HG03432 (cell line): ENCODE results near the gene SERPINB3.
"Not testable (repeated sequence)": the region's sequence is repeated elsewhere in the genome, so short reads cannot be mapped to it uniquely, and the experiment has no call there.

Experiments used
- ATAC-seq: cut with Tn5 transposase; IDR thresholded peaks from one replicate; pipeline ENCODE4 v1.9.1; 2021; ENCODE audit warnings: mild to moderate bottlenecking, moderate library complexity; ENCODE audit not compliant: unreplicated experiment

The SERPINB3 gene

DNA sequence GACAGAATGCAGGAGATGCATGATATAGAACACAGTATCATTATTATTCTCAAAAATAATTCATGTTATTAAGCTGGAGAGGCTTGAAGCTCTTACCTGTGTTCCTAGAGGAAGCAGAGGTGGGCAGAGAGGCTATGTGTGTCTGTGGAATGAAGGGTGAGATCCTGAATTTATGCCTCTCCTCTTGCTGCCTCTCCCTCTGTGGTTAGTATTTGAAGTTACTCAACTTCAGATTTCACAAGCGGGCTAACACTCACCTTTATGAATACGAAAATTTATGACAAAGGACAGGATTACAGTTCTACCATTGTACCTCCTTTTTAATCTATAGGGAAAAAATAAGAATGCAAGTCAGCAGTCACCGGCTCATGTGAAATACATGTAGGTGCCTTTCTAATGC is at the start of gene SERPINB3:
SERPINB3 (minus strand) TSS at position 144 of the 400 bp plus-strand sequence. CDS start 677 bp downstream, outside the sequence.
- ATAC-seq = not testable (repeated sequence)

DNA sequence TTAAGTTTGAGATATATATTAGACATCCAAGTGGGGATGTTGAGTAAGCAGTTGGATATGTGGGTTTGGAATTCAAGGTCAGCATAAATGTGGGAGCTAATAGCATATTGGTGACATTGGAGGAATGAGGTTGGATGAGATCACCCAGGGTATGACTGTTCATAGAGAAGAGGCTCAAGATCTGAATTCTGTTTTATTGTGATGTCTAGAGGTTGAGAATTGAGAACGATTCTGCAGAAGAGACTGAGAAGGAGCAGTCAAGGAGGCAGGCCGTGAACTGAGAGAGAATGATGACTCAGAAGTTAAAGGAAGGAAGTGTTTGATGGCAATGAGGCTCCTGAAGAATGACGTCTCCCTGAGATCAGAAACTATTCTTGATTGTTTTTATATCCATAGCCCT is 47.0 kb upstream of the SERPINB3 start:
- no peak for ATAC-seq

DNA sequence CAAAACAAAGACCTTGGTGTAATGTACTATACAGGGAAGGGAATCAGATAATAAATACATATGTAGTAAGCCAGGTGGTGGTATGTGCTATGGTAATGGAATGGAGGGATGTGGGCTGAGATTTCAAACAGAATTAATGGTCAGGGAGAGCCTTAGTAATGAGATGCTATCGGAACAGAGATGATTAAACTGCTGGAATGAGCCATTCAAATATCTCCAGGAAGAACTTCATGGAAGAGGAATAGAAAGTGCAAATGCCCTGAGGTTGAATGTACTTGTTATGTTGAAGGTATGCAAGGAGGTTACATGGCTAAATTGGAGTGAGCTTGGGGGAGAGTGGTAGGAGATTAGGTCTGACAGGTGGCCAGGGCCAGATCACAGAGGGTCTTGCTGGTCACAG is 46.1 kb upstream of the SERPINB3 start:
- no peak for ATAC-seq

DNA sequence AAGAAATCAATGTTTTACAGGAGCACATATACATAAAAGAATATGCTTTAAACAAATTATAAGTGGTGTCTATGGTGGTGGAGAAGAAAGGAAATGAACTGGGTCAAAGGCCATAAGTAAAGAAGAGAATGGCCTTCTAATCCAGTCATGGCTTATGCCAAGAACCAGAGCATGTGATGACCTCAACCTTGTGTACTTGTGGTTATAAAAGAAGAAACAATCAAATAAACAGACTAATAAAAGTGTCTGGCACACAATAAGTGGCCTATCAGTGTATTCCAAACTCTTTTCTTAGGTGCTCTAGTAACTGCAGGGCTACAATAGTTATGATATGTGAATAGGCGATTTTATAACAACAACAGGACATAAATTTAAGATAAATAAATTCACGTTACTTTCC is 43.7 kb upstream of the SERPINB3 start:
- no peak for ATAC-seq

DNA sequence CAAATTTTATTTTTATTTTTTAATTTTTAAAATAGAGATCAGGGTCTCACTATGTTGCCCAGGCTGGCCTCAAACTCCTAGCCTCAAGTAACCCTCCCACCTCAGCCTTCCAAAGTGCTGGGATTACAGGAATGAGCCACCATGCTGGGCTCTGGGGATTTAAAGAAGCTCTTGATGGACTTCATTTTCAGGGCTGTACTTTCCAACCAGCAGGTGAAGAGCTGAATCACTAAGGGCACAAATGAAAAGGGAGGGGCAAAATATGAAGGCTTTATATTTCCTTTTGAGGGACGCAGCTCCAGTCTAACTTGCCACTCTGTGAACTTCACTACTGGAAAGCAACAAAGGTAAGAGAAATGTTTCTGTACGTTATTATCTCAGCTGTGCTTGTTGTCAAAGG is 41.0 kb upstream of the SERPINB3 start, which contains the start of gene SERPINB11:
SERPINB11 (plus strand) TSS at position 301 of the 400 bp plus-strand sequence. CDS start 7,234 bp downstream, outside the sequence.
- ATAC-seq = no peak

DNA sequence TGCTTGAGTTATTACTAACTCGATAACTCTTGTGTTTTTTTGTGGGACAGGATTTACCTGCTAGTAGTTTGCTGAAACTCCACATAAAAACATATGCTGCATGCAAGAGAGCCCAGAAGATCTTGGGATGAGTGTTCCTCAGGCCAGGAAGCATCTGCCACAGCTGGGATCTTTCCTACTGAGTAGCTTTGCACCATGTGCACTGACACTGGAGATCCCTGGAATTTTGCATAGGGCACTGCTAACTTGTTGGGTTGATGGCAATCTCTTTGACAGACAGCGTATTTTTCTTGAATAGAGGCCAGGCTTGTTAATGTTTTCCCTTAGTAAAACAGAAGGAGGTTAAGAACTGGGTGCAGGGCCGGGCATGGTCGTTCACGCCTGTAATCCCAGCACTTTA is 40.3 kb upstream of the SERPINB3 start:
- ATAC-seq = no peak

DNA sequence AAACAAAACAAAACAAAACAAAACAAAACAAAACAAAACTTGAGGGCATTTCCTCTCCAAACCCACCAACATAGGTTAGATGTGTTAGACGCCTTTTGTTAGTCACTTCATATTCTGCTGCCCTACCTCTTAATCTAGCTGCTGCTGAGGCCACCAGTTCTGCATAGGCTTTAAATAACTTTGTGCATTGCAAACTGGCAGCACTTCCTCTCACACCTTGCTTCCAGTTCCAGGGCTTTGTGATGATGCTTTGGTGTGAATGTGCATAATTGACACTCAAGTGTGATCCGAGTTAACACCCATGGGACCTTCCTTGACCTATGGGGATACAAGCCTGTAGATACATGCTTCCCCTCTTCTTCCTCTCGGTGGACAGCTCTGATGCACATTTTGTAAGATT is 38.8 kb upstream of the SERPINB3 start:
- no peak for ATAC-seq

DNA sequence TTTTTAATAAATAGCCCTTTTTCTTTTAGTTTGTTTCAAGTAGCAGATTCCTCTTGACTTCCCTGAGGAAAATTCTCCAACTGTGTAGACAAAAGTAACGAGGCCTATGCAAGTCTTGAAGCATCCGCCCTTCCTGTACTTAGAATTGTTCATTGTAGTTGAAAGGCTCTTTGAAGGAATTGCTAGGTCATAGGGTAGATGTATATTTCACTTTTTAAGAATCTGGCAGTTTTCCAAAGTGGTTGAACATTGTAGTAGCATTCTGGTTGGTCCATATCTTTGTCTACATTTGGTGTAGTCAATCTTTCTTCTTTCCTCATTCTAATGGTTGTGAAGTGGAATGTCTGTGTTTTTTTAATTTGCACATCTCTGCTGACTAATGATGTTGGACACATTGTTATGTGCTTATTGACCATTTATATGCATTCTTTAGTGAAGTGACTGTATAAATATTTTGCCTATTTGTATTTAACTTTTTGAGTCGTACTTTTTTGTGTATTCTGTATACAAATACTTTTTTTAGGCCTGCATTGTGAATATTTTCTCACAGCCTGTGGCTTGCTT is 35.5 kb upstream of the SERPINB3 start:
- no peak for ATAC-seq

DNA sequence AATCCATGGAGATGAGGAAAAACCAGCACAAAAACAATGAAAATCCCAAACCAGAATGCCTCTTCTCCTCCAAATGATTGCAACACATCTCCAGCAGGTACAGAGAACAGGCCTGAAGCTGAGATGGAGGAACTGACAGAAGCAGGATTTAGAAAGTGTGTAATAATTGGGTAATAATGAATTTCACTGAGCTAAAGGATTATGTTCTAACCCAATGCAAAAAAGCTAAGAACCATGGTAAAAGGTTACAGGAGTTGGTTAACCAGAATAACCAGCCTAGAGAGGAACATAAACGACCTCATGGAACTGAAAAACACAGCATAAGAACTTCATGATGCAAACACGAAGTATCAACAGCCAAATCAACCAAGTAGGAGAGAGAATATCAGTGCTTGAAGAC is 27.4 kb upstream of the SERPINB3 start:
- no peak for ATAC-seq

DNA sequence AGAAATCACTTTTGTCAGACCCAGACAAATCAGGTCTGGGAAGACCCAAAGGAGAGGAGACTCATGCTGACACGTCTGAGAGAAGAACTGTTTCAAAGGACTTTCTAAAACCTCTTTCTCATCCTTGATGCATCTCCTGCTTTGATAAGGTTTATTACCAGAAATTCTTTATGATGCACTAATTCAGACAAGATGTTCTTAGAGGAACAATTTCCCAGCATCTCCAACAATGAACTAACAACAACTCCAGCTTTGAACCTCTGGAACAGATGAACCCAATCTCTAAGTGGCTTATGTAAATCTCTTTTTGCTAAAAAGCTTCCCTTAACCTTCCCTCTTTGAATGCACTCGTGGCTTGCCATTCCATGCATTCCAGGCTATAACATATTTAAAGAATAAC is 25.2 kb upstream of the SERPINB3 start:
- no peak for ATAC-seq

DNA sequence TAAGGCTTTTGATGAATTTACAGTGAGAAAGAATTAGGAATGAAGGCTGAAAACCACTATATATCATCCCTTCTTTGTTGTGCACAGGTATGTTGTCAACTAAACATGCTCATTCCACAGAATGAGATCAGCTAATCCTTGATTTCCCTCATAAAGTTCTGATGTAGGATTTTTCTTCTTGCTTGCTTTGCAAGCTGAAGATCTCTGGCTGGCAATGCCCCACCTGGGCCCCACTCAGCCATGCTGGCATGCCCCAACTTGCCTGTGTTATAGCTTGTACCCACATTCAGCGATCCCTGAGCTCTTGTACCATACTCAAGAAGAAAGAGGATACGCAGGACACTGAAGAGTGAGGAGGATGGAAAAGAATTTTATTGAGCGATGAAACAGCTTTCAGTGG is 23.0 kb upstream of the SERPINB3 start:
- no peak for ATAC-seq

DNA sequence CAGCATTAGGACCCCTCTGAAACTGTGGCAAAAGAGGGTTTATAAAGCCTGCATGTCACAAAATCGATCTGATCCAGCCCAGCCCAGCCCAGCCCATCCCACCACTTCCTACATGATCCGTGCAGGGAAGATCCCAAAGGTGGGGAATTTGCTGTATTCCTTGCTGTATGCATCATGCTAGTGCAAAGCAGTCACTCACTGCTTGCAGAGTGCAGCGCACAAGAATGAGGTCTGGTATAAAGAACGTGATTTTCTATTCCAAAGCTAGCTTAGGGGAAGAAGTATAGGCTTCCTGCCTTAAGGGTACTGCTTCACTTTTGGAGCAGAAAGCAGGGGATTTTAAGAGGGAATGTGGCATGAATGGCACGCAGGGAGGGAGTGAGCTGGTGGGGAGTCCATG is 22.2 kb upstream of the SERPINB3 start:
- ATAC-seq = no peak

DNA sequence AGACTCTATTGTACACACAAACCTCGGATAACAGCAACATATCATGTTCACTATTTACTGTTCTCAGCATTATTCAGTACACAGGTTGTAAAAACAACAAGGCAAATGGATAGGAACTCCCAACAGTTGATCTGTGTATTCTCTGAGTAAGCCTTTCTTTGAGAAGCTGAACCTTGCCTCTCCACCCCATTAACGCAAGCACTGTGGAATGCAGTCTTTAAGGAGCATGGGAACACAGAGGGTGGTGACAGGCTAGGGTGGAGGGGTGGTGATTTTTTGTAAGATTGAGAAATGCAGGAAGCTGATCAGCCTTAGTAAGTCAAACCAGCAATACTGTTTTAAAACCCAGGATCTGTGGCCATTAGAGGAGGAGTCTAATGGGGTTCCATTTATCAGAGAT is 21.5 kb upstream of the SERPINB3 start:
- ATAC-seq = no peak

DNA sequence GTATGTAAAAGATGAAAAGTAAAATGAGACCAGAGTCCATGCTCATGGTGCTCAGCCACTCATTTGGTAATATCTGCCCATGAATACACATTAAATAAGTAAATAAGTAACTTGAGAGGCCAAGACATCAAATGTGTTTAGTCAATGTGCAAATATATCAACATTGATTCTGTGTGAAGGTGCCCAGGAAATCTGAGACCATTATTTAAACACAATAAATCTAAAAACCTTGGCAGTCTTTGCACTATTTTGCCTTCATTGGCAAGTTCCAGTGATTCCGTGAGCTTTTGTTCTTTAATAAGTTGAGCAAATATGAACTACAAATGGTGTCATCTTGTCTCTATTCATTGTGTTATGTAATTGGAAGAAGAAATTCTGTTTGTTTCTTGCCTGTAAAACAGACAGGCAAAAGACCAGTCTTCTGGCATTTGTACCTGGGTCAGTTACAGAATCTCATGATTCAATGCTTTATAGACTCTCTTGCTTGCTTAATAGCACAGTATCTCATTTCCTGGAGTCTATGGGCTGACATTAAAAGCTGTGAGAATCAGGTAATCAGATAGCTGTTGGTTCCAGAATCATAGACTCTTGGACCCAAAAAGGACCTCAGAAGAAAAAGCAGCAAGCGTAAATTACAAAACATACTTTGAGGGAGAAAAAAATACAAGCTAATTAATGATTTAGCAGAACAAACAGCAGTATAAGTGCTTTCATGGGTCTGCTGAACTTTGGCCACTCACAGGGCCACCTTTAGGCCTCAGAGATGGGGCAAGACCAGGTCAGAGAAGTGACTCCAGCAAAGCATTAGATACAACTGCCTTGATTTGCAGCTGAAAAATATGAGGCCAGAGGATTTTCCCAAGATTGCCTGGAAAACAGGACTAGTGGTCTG is 20.0 kb upstream of the SERPINB3 start:
- no peak for ATAC-seq

DNA sequence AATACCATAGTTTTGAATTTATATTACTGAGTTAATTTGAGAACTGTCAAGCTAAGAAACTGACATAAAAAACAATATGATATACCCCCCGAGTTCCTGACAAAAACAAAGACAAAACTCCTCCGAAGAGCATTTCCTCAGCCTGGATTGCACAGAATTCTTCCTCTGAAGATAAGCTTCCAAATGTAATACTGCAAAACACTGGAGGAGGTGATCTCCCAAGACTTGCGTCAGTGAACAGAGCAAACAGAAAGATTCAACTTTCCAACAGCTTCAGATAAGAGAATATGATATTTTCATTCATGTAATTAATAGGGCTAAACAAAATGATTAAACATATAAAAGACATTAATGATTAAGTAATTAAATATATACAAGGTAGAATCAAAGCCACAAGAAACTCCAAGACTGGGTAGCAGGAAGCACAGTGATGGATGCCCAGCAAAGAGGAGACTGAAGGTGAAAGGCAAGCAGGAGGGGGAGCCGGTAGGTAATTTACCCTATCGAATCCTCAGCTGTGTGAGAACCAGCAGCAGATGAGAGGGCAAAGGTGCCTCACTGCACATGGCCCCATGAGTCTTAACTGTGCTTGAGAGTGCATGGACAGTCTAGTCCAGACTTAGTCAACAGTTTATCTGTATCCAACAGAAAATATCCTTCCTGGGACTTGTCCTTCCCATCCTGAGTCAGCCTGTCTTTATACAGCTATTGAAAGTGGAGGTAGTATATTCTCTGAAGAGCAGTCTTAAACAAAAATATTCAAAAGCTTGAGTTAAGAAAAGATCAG is 18.3 kb upstream of the SERPINB3 start:
- no peak for ATAC-seq

DNA sequence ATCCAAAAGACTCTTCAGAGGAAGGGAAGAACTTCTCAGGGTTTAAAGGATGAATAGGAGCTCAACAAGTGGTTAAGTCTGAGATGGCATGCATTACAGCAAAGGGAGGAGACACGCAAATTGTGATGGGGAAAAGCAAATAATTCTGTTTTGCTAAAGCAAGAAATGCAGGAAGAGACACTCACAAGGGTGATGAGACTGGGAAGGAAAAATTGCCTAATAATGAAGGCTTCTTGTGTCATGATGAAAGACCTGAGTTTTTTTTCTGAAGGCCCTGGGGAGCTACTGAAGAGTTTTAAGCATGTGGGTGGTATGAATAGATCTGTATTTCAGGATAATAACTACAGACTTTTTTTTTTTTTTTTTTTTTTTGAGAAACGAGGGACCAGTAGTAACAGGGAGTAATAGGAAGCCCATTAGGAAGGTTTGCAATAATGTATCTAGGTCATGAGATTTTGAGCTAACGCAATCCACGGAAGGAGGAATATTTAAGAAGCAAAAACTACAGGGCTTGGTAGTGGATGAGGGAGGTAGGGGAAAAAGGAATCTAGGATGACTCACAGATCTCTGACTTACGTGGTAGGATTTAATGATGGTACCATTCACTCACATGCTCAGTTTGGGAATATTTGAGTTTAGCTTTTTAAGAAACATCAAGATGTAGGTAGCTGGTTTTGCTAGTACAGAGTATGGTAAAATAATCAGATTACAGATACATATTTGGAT is 16.0 kb upstream of the SERPINB3 start:
- no peak for ATAC-seq

DNA sequence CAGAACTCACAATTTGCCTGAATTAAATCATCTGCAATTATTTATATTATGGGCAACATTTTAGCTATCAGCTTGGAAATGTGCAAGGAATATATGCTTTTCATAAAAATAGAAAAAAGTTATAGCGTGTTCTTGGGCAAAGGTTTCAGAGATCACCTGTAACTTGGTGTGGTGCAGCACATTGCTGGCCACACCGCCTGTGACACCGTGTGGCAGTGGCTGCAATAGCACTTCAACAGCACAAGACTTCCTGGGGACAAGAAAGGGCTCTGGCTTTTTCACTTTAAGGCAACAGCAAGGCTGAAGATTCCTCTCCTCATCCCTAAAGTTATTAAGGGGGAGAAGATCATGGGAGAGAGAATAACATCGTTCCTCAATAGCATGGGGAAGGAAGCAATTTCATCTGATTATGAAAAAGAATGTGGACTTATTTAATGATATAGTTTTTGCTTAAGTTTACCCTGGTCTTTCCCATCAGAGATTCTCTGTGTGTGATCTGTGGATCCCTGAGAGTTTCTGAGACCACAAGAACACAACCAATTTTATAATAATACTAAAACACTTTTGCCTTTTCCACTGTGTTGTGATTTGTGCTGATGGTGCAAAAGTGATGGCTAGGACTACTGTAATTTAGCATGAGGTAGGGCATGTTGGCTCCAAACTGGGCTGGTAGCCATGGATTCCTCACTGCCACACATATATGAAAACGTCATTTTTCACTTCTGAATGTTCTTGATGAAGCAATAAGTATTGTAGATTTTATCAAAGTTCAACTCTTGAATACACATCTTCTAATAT is 15.0 kb upstream of the SERPINB3 start:
- ATAC-seq = peak; percentile 75

DNA sequence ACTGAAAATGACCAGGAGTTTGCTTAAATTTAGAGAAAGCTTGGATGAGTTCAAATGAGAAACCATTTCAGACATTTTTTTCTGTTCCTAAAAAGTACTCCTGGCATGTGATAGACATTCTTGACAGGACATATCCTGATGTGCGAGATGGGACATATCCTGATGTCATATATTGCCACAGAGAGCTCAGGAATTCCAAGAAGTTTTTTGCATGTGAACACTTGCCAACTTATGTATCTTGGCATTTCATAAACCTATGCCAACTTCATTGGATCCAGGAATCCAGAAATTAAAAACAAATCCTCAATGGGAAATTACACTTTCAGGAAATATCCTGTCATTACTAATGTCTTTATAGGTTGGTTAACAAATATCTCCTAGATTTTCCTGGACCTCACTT is 2.9 kb upstream of the SERPINB3 start:
- no peak for ATAC-seq

DNA sequence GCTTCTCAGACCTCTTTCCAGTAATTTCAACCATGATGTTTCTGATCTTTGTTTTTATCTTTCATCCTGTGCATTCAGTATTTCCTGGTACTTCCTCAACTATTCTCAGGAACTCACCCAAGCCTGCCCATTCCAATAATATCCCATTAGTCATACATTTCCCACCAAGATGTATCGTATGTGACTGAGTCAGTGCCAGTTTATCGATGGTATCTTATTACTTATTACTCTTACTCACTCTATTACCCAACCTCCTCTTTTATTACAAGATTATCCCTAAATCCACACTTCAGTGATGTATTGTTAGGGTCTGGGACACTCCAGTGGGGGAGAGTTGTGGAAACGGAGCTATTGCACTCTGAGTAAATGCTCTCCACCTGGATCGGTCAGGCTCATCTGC is 2.8 kb downstream of the SERPINB3 start:
- not testable (repeated sequence) for ATAC-seq

DNA sequence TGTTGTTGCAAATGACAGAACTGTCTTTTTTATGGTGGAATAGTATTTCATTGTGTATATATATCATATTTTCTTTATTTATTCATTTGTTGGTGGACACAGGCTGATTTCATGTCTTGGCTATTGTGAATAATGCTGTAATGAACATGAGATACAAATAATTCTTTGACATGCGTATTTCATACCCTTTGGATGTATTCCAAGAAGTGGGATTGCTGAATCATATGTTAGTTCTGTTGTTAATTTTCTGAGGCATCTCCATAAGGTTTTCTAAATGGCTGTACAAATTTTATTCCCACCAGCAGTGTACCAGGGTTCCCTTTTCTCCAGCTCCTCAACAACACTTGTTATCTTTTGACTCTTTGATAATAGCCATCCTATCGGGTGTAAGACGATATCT is 11.4 kb downstream of the SERPINB3 start:
- ATAC-seq = not testable (repeated sequence)
